ENCODE results near the gene RANBP17. TPM values are rescaled to one million over a fixed set of nuclear protein-coding genes. Genes with fewer than 3 reads are reported as not detected.

RANBP17 gene
- polyA plus RNA-seq, 1 donor from 2014 or later, result 25.5 TPM

GRCh38 chr5:170857066-170857465 is 4.8 kb upstream of the RANBP17 start:
- Histone ChIP-seq H3F3A (ENCODE audit: insufficient read depth, low read length, poor library complexity, severe bottlenecking) (peaks cover 3% of the 10 kb centered on the region), H3K4me2 (ENCODE audit: low read length) (no peak overlapping the region), H3K9me3 (ENCODE audit: low read length) (no peaks in the 10 kb centered on the region), H3K36me3 (ENCODE audit: insufficient read depth, low read length) (no peaks in the 10 kb centered on the region), H3K4me3 (ENCODE audit: low read length) (no peak overlapping the region), H4K20me1 (ENCODE audit: insufficient read depth) (no peaks in the 10 kb centered on the region), H3K9ac (ENCODE audit: low read length) (no peak overlapping the region), H3K9me2 (ENCODE audit: insufficient read depth, low read length) (no peaks in the 10 kb centered on the region), H3K27me3 (ENCODE audit: insufficient read depth, low read depth, low read length) (no peaks in the 10 kb centered on the region), H3K79me2 (replicated peaks; ENCODE audit: insufficient read depth, low read length) (no peaks in the 10 kb centered on the region), H3K27ac (ENCODE audit: low read length) (no peak overlapping the region), H2AFZ (ENCODE audit: low read depth, low read length) (no peak overlapping the region)
- TF ChIP-seq TAF1 (IDR thresholded peaks at IDR 0.05; ENCODE audit: low read depth) (no peak), EZH2 (IDR thresholded peaks at IDR 0.05; ENCODE audit: borderline replicate concordance, insufficient read depth, low read length, poor library complexity, severe bottlenecking) (no peak), EP300 (conservative IDR thresholded peaks at IDR 0.05; ENCODE audit: poor library complexity, severe bottlenecking) (no peak), POLR2AphosphoS5 (IDR thresholded peaks at IDR 0.05) (no peak), SMC3 (conservative IDR thresholded peaks at IDR 0.05; ENCODE audit: poor library complexity) (no peak), RAD21 (conservative IDR thresholded peaks at IDR 0.05) (no peak), REST (IDR thresholded peaks at IDR 0.05; ENCODE audit: borderline replicate concordance) (no peak), CTCF (IDR thresholded peaks at IDR 0.05; ENCODE audit: poor library complexity, severe bottlenecking) (no peak), MXI1 (conservative IDR thresholded peaks at IDR 0.05; ENCODE audit: poor library complexity, severe bottlenecking) (no peak)

- TF ChIP-seq CTCF (IDR thresholded peaks at IDR 0.05; ENCODE audit: poor library complexity, severe bottlenecking), result no peak
- TF ChIP-seq EP300 (conservative IDR thresholded peaks at IDR 0.05; ENCODE audit: poor library complexity, severe bottlenecking), result no peak
- TF ChIP-seq EZH2 (IDR thresholded peaks at IDR 0.05; ENCODE audit: borderline replicate concordance, insufficient read depth, low read length, poor library complexity, severe bottlenecking), result no peak
- no peak for TF ChIP-seq POLR2AphosphoS5 (IDR thresholded peaks at IDR 0.05)
- no peak for TF ChIP-seq TAF1 (IDR thresholded peaks at IDR 0.05; ENCODE audit: low read depth)
- no peak for TF ChIP-seq RAD21 (conservative IDR thresholded peaks at IDR 0.05)
- TF ChIP-seq REST (IDR thresholded peaks at IDR 0.05; ENCODE audit: borderline replicate concordance), result no peak
- no peak for TF ChIP-seq MXI1 (conservative IDR thresholded peaks at IDR 0.05; ENCODE audit: poor library complexity, severe bottlenecking)
- no peak for TF ChIP-seq SMC3 (conservative IDR thresholded peaks at IDR 0.05; ENCODE audit: poor library complexity)
- Histone ChIP-seq H3K9ac (ENCODE audit: low read length) (no peak overlapping the region), H3K36me3 (ENCODE audit: insufficient read depth, low read length) (no peaks in the 10 kb centered on the region), H4K20me1 (ENCODE audit: insufficient read depth) (no peaks in the 10 kb centered on the region), H3K27ac (ENCODE audit: low read length) (no peak overlapping the region), H2AFZ (ENCODE audit: low read depth, low read length) (no peak overlapping the region), H3K4me2 (ENCODE audit: low read length) (no peak overlapping the region), H3K9me3 (ENCODE audit: low read length) (no peaks in the 10 kb centered on the region), H3K79me2 (replicated peaks; ENCODE audit: insufficient read depth, low read length) (peaks cover 5% of the 10 kb centered on the region), H3F3A (ENCODE audit: insufficient read depth, low read length, poor library complexity, severe bottlenecking) (peaks cover 3% of the 10 kb centered on the region), H3K9me2 (ENCODE audit: insufficient read depth, low read length) (no peaks in the 10 kb centered on the region), H3K4me3 (ENCODE audit: low read length) (no peak overlapping the region), H3K27me3 (ENCODE audit: insufficient read depth, low read depth, low read length) (no peaks in the 10 kb centered on the region)
Observed at GRCh38 chr5:170860415-170860814, 1.4 kb upstream of the RANBP17 start.
